ENCODE measurements around the gene RAB11FIP4. TPM values are rescaled to one million over a fixed set of nuclear protein-coding genes. Genes with fewer than 3 reads are reported as not detected.
A peak's percentile ranks its signal among the peaks of the same experiment; 100 is the strongest.

The RAB11FIP4 gene
- total and polyA plus RNA-seq, 2 of the 13 experiments (the other 11 are each of a cell fraction or from before 2014, with no cell fraction given), result 28.0 to 89.3 TPM

GRCh38 chr17:31562376-31562840 is 170.9 kb downstream of the RAB11FIP4 start (continued):
- TF ChIP-seq USF2 (IDR thresholded peaks at IDR 0.05; ENCODE audit: low read depth, low read length) (no peak), USF2 (CRISPR knock-in tag; IDR thresholded peaks at IDR 0.05; ENCODE audit: borderline replicate concordance) (no peak), ZNF747 (CRISPR knock-in tag; IDR thresholded peaks at IDR 0.05; ENCODE audit: borderline replicate concordance) (no peak), CERS6 (CRISPR knock-in tag; IDR thresholded peaks at IDR 0.05) (no peak), HMGA1 (CRISPR knock-in tag; conservative IDR thresholded peaks at IDR 0.05) (no peak), SNAPC4 (CRISPR knock-in tag; IDR thresholded peaks at IDR 0.05) (no peak), RBM22 (optimal IDR thresholded peaks at IDR 0.05; ENCODE audit: low read length) (no peak), ZNF496 (CRISPR knock-in tag; IDR thresholded peaks at IDR 0.05; ENCODE audit: insufficient replicate concordance) (no peak), ZBTB7A (CRISPR knock-in tag; IDR thresholded peaks at IDR 0.05) (no peak), ZBTB34 (CRISPR knock-in tag; IDR thresholded peaks at IDR 0.05) (no peak), ZBTB25 (CRISPR knock-in tag; IDR thresholded peaks at IDR 0.05) (no peak), GATAD2A (CRISPR knock-in tag; IDR thresholded peaks at IDR 0.05) (no peak), SATB2 (CRISPR knock-in tag; IDR thresholded peaks at IDR 0.05) (no peak), SMARCC2 (IDR thresholded peaks at IDR 0.05) (no peak), ZNF24 (IDR thresholded peaks at IDR 0.05) (no peak), U2AF2 (IDR thresholded peaks at IDR 0.05; ENCODE audit: low read depth, low read length) (no peak), ZNF317 (CRISPR knock-in tag; IDR thresholded peaks at IDR 0.05) (0 out of 2 replicates have a peak, but pooled peaks have one; percentile 15), FOXP4 (CRISPR knock-in tag; IDR thresholded peaks at IDR 0.05) (0 out of 2 replicates have a peak, but pooled peaks have one; percentile 19)

All from HepG2 (cell line).